ENCODE data around the gene ABCC5. TPM values are rescaled to one million over a fixed set of nuclear protein-coding genes. Genes with fewer than 3 reads are reported as not detected.

Gene ABCC5
- polyA plus RNA-seq, 1 donor (not counting 4 experiments of a cell fraction or from before 2014, with no cell fraction given) = 28.7 TPM

DNA sequence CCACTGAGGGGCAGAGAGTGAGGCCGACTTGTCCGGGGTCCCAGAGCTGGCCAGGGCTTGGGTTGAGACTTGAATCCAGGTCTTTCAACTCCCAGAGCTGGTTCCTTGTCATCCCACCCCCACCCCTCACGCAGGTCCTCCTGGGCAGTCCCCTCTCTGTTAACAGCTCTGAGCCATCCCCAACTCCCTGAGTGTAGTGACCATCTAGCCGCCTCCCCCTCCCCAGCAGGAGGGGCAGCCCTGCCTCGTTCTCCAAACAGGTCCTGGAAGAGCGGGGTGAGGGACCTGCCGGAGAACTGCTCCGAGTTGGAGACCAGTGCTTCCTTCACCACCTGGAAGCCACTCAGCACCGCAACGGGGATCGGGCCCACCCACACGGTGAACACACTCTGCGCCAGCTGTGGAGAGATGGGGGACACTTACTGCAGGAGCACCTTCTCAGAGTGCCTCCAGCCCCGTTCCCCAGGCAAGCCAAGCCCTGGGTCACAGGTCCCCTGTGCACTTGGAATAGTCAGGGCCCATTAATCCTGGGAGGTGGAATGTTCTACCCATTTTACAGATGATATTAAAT lies 108.6 kb downstream of the ABCC5 start:
- Histone ChIP-seq H3K27me3 (ENCODE audit: control insufficient read depth, extremely low read depth, insufficient read depth, low read length) (no peaks in the 10 kb centered on the region), H3K36me3 (ENCODE audit: control insufficient read depth in 2 of 2, extremely low read depth in 1 of 2, insufficient read depth in 2 of 2, low read length in 2 of 2) (no peaks in the 10 kb centered on the region), H3K4me1 (ENCODE audit: control insufficient read depth, extremely low read depth, insufficient read depth, low read length) (peaks cover 11% of the 10 kb centered on the region), H4K20me1 (ENCODE audit: control insufficient read depth, extremely low read depth, insufficient read depth, low read length) (no peaks in the 10 kb centered on the region), H3K4me2 (ENCODE audit: control insufficient read depth, extremely low read depth, insufficient read depth, low read depth, low read length) (no peak overlapping the region), H3K79me2 (ENCODE audit: control insufficient read depth, insufficient read depth, low read length) (no peaks in the 10 kb centered on the region), H2AFZ (ENCODE audit: control insufficient read depth, low read length) (no peak overlapping the region), H3K4me3 (ENCODE audit: control insufficient read depth in 2 of 3, extremely low read depth in 1 of 3, insufficient read depth in 2 of 3, low read depth in 1 of 3, low read length in 3 of 3) (no peak overlapping the region), H3K27ac (ENCODE audit: control insufficient read depth, insufficient read depth, low read length) (no peak overlapping the region), H3K9me3 (ENCODE audit: control insufficient read depth, low read depth, low read length) (no peaks in the 10 kb centered on the region), H3K9me1 (ENCODE audit: control insufficient read depth, extremely low read depth, insufficient read depth, low read length) (no peaks in the 10 kb centered on the region), H3K9ac (ENCODE audit: control insufficient read depth, extremely low read depth, insufficient read depth, low read length) (no peak overlapping the region)
- FAIRE-seq (no peak), DNase-seq (ENCODE audit: low read depth, low spot score) (no peak)
- dilution Hi-C loops (cut with MboI; ENCODE audit: extremely low pct_ligation_motif_present, low sequenced_read_pairs) = no loop called here
- TF ChIP-seq, protein P1, sequence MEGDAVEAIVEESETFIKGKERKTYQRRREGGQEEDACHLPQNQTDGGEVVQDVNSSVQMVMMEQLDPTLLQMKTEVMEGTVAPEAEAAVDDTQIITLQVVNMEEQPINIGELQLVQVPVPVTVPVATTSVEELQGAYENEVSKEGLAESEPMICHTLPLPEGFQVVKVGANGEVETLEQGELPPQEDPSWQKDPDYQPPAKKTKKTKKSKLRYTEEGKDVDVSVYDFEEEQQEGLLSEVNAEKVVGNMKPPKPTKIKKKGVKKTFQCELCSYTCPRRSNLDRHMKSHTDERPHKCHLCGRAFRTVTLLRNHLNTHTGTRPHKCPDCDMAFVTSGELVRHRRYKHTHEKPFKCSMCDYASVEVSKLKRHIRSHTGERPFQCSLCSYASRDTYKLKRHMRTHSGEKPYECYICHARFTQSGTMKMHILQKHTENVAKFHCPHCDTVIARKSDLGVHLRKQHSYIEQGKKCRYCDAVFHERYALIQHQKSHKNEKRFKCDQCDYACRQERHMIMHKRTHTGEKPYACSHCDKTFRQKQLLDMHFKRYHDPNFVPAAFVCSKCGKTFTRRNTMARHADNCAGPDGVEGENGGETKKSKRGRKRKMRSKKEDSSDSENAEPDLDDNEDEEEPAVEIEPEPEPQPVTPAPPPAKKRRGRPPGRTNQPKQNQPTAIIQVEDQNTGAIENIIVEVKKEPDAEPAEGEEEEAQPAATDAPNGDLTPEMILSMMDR (optimal IDR thresholded peaks at IDR 0.05 in 1 of 3, IDR thresholded peaks at IDR 0.05 in 1 of 3, conservative IDR thresholded peaks at IDR 0.05 in 1 of 3; ENCODE audit: extremely low read depth in 1 of 3, insufficient read depth in 2 of 3, low read length in 3 of 3) = no peak
- TF ChIP-seq EZH2 (IDR thresholded peaks at IDR 0.05; ENCODE audit: low read length) = no peak

DNA sequence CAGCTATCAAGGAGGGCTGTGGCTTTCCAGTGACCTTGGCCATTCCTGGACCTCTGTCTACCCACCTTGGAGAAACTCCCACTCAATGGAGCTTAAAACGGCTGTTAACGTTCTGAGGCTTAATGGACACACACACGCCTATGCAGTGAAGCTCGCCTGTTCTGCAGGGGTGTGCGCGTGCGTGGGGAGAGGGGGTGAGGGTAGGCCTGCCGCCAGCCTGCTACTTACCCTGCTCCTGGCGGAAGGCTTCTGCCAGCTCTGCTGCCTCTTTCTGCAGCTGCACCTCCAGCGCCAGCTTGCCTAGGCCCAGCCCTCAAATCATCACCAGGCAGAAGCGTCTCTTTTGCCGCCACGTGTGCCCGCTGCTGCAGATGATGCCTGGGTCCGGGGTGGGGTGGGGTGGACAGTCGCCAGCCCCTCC lies 109.8 kb downstream of the ABCC5 start:
- Histone ChIP-seq H3K27me3 (ENCODE audit: control insufficient read depth, extremely low read depth, insufficient read depth, low read length) (no peaks in the 10 kb centered on the region), H2AFZ (ENCODE audit: control insufficient read depth, low read length) (no peak overlapping the region), H3K27ac (ENCODE audit: control insufficient read depth, insufficient read depth, low read length) (no peak overlapping the region), H3K79me2 (ENCODE audit: control insufficient read depth, insufficient read depth, low read length) (no peaks in the 10 kb centered on the region), H3K9me3 (ENCODE audit: control insufficient read depth, low read depth, low read length) (no peaks in the 10 kb centered on the region), H3K4me1 (ENCODE audit: control insufficient read depth, extremely low read depth, insufficient read depth, low read length) (peaks cover under 1% of the 10 kb centered on the region), H3K9me1 (ENCODE audit: control insufficient read depth, extremely low read depth, insufficient read depth, low read length) (no peaks in the 10 kb centered on the region), H4K20me1 (ENCODE audit: control insufficient read depth, extremely low read depth, insufficient read depth, low read length) (no peaks in the 10 kb centered on the region), H3K4me2 (ENCODE audit: control insufficient read depth, extremely low read depth, insufficient read depth, low read depth, low read length) (no peak overlapping the region), H3K36me3 (ENCODE audit: control insufficient read depth in 2 of 2, extremely low read depth in 1 of 2, insufficient read depth in 2 of 2, low read length in 2 of 2) (no peaks in the 10 kb centered on the region), H3K4me3 (ENCODE audit: control insufficient read depth in 2 of 3, extremely low read depth in 1 of 3, insufficient read depth in 2 of 3, low read depth in 1 of 3, low read length in 3 of 3) (no peak overlapping the region), H3K9ac (ENCODE audit: control insufficient read depth, extremely low read depth, insufficient read depth, low read length) (no peak overlapping the region)
- FAIRE-seq (no peak), DNase-seq (ENCODE audit: low read depth, low spot score) (no peak)
- dilution Hi-C loops (cut with MboI; ENCODE audit: extremely low pct_ligation_motif_present, low sequenced_read_pairs) = no loop called here
- TF ChIP-seq, protein P1 (optimal IDR thresholded peaks at IDR 0.05 in 1 of 3, IDR thresholded peaks at IDR 0.05 in 1 of 3, conservative IDR thresholded peaks at IDR 0.05 in 1 of 3; ENCODE audit: extremely low read depth in 1 of 3, insufficient read depth in 2 of 3, low read length in 3 of 3) = no peak
- TF ChIP-seq EZH2 (IDR thresholded peaks at IDR 0.05; ENCODE audit: low read length) = no peak

All from keratinocyte (primary cell).